K562 (cell line): Measurements from ENCODE around the gene FSTL1. TPM values are rescaled to one million over a fixed set of nuclear protein-coding genes. Genes with fewer than 3 reads are reported as not detected.

ENCODE experiments used
- ATAC-seq: fragments of 200-7000 bp; cut with Tn5 transposase; 3 replicates; pipeline ENCODE4 v1.9.1; 2020; ENCODE audit warnings: moderate library complexity
- BruUV-seq: library from RNA; stranded (reverse); fragments of 400-500 nt; replicated peaks from 2 replicates; lab custom pipeline; 2021; lab: Mats Ljungman, UMichigan
- CTCF ChIA-PET: fragments of 300-600 bp; formaldehyde crosslinking; extraction: SDS; loops from one replicate; lab custom pipeline; 2021; ENCODE audit warnings: low intra/inter-chr PET ratio; lab: Yijun Ruan, JAX
- POLR2A ChIA-PET: fragments of 300-600, 350-650 bp; sonication (Branson Sonifier 250); formaldehyde crosslinking; extraction: SDS; loops from one replicate; lab custom pipeline; 2021; ENCODE audit warnings: antibody characterized with exemption, inconsistent platforms; lab: Yijun Ruan, JAX
- DNase-seq, 4 experiments: peaks; one replicate each; pipeline versions ENCODE4 v3.0.0 to v3.0.0-alpha.2; 2011 to 2018; ENCODE audit warnings: low spot score in 3 of 4, mixed read lengths in 3 of 4; ENCODE audit errors: extremely low read depth in 1 of 4
- FAIRE-seq: peaks from 2 replicates; lab custom pipeline; 2011; peaks lifted over from hg19 to GRCh38; lab: Jason Lieb, UNC
- H2AFZ ChIP-seq: 2 replicates; pipeline ENCODE4 v1.6.0; 2011; ENCODE audit warnings: low read depth, low read length, control low read depth, inconsistent platforms
- H3K27ac ChIP-seq: fragments of 200-600 bp; 3 replicates; pipeline ENCODE4 v1.8.0; 2011; ENCODE audit warnings: low read depth, mild to moderate bottlenecking, control low read depth, inconsistent platforms, low read length, moderate library complexity, mixed read lengths; ENCODE audit errors: extremely low read depth
- H3K27me3 ChIP-seq, 2 experiments: fragments of 300-600 bp in 1 of 2; 2 replicates in 1 of 2; 3 replicates in 1 of 2; pipeline versions ENCODE4 v1.6.0 to v1.8.0; 2011; ENCODE audit warnings: inconsistent platforms in 2 of 2, low read length in 2 of 2, mild to moderate bottlenecking in 1 of 2, mixed read lengths in 1 of 2, moderate library complexity in 1 of 2; ENCODE audit not compliant: control insufficient read depth in 2 of 2, insufficient read depth in 2 of 2
- H3K36me3 ChIP-seq: fragments of 300-600 bp; 3 replicates; pipeline ENCODE4 v1.8.0; 2011; ENCODE audit warnings: mild to moderate bottlenecking, low read length, inconsistent platforms; ENCODE audit not compliant: control insufficient read depth, insufficient read depth
- H3K4me1 ChIP-seq, 2 experiments: fragments of 200-600 bp in 1 of 2; replicated peaks in 1 of 2; 2 replicates in 1 of 2; 3 replicates in 1 of 2; pipeline versions ENCODE4 v1.5.1 to v1.8.0; 2011; ENCODE audit warnings: inconsistent platforms in 2 of 2, low read length in 2 of 2, mild to moderate bottlenecking in 1 of 2, mixed read lengths in 1 of 2, moderate library complexity in 1 of 2; ENCODE audit not compliant: control insufficient read depth in 2 of 2, insufficient read depth in 2 of 2
- H3K4me2 ChIP-seq: 2 replicates; pipeline ENCODE4 v1.6.1; 2011; ENCODE audit warnings: low read length, control low read depth, inconsistent platforms, mixed read lengths; ENCODE audit not compliant: insufficient read depth
- H3K4me3 ChIP-seq: fragments of 200-600 bp; sonication (generic), shearing (Covaris generic); 2 replicates; pipeline ENCODE4 v1.5.1; 2016; ENCODE audit warnings: control low read depth, inconsistent platforms
- H3K79me2 ChIP-seq: fragments of 200-600 bp; 3 replicates; pipeline ENCODE4 v1.8.0; 2011; ENCODE audit warnings: low read length, inconsistent platforms; ENCODE audit not compliant: control insufficient read depth, insufficient read depth
- H3K9ac ChIP-seq, 2 experiments: 2 replicates each; pipeline versions ENCODE4 v1.6.0 to v1.6.1; 2011; ENCODE audit warnings: low read depth in 2 of 2, low read length in 2 of 2, control low read depth in 1 of 2, inconsistent platforms in 1 of 2, mild to moderate bottlenecking in 1 of 2, mixed read lengths in 1 of 2; ENCODE audit not compliant: insufficient read depth in 1 of 2
- H3K9me1 ChIP-seq: one replicate; pipeline ENCODE4 v1.6.0; 2011; ENCODE audit warnings: inconsistent platforms, mild to moderate bottlenecking, low read length, moderate library complexity; ENCODE audit not compliant: control insufficient read depth, insufficient read depth
- H3K9me3 ChIP-seq: replicated peaks from 2 replicates; pipeline ENCODE4 v1.5.1; 2011; ENCODE audit warnings: low read depth, low read length, inconsistent platforms; ENCODE audit not compliant: control insufficient read depth, insufficient read depth
- H4K20me1 ChIP-seq: replicated peaks from 2 replicates; pipeline ENCODE4 v1.6.1; 2011; ENCODE audit warnings: low read length, inconsistent platforms, mixed read lengths; ENCODE audit not compliant: control insufficient read depth, insufficient read depth
- ADNP ChIP-seq: fragments of 200-800 bp; sonication (Bioruptor generic); IDR thresholded peaks from 2 replicates; pipeline ENCODE4 v1.6.1; 2016; ENCODE audit warnings: missing genetic modification characterization, missing compliant biosample characterization
- ARID3A ChIP-seq: IDR thresholded peaks from 2 replicates; pipeline ENCODE4 v1.6.1; 2012; ENCODE audit warnings: low read depth, low read length, improper control_type of control experiment, borderline replicate concordance
- ETS2 ChIP-seq: IDR thresholded peaks from 2 replicates; pipeline ENCODE4 v1.6.1; 2016; ENCODE audit warnings: borderline replicate concordance, missing genetic modification characterization, mild to moderate bottlenecking, moderate library complexity, missing compliant biosample characterization; ENCODE audit not compliant: poor library complexity, severe bottlenecking
- PRMT5 ChIP-seq: sonication (generic); formaldehyde crosslinking; IDR thresholded peaks from 2 replicates; pipeline ENCODE4 v1.5.0; 2020; ENCODE audit warnings: missing genetic modification reagents
- SREBF1 ChIP-seq: fragments of 150-350 bp; IDR thresholded peaks from 2 replicates; pipeline ENCODE4 v1.6.1; 2014; ENCODE audit warnings: antibody characterized with exemption, low read depth, low read length, borderline replicate concordance
- ZZZ3 ChIP-seq: fragments of 450-650 bp; IDR thresholded peaks from 2 replicates; pipeline ENCODE4 v1.6.1; 2016; ENCODE audit warnings: antibody characterized with exemption, mild to moderate bottlenecking, moderate library complexity
- in situ Hi-C: fragments of 300-500 bp; cut with MboI; formaldehyde crosslinking; loops from 4 replicates; pipeline ENCODE4 v1.15.0; 2018; ENCODE audit warnings: inconsistent platforms, mixed read lengths
- intact Hi-C: fragments of 100-400 bp; cut with micrococcal nuclease; formaldehyde crosslinking; loops from 2 replicates; pipeline ENCODE4 v1.14.2; 2022
- polyA plus RNA-seq, 8 experiments: library from polyadenylated mRNA; depleted of rRNA in 4 of 8; stranded (reverse) in 5 of 8; unstranded in 3 of 8; fragments of >200 nt; fragmentation: Nextera tagmentation in 2 of 8; fragmentation: Illumina TruSeq in 1 of 8; extraction: Ambion mirVana in 2 of 8; extraction: Trizol in 1 of 8; gene quantifications; 2 replicates each; pipeline versions ENCODE4 v1.2.1 to v1.2.3, GENCODE V29; 2011 to 2014; ENCODE audit warnings: inconsistent platforms in 1 of 8, missing spikeins in 1 of 8
- total RNA-seq, 7 experiments: library from RNA; depleted of rRNA in 6 of 7; stranded (reverse); fragments of >200 nt in 6 of 7; fragmentation: Illumina TruSeq in 2 of 7; extraction: Trizol in 2 of 7; gene quantifications; 2 replicates each; pipeline versions ENCODE4 v1.2.1 to v1.2.3, GENCODE V29; 2011 to 2021; ENCODE audit warnings: low replicate concordance in 1 of 7

FSTL1 gene
- total and polyA plus RNA-seq, 9 of the 15 experiments (the other 6 are each of a cell fraction or from before 2014, with no cell fraction given) = 0.01 to 0.58 (median 0.08) TPM; not detected in 2

GRCh38 chr3:120402257-120402656 lies 48.5 kb downstream of the FSTL1 start:
- no peak overlapping the region for H2AFZ ChIP-seq
- ChIA-PET CTCF (no interaction called here), POLR2A (no interaction called here)
- no peaks in the 10 kb centered on the region for H4K20me1 ChIP-seq
- H3K4me3 ChIP-seq = no peak overlapping the region
- in situ Hi-C loops = no loop called here
- BruUV-seq = no TSS peak
- H3K27ac ChIP-seq = no peak overlapping the region
- no peaks in the 10 kb centered on the region; a peak in 1 of 5 replicates for H3K27me3 ChIP-seq
- no peak for TF ChIP-seq PRMT5 (CRISPR knock-in tag)
- TF ChIP-seq ARID3A = no peak
- TF ChIP-seq ETS2 (tag) = no peak
- no peak for TF ChIP-seq SREBF1
- no peak for TF ChIP-seq ZZZ3
- TF ChIP-seq ADNP (tag) = no peak
- DNase-seq (no peak), FAIRE-seq (no peak), ATAC-seq (no peak)
- H3K4me1 ChIP-seq = no peaks in the 10 kb centered on the region
- H3K9ac ChIP-seq = no peak overlapping the region
- H3K9me1 ChIP-seq = no peaks in the 10 kb centered on the region
- H3K79me2 ChIP-seq = no peaks in the 10 kb centered on the region
- intact Hi-C loops = no loop called here
- H3K9me3 ChIP-seq = no peaks in the 10 kb centered on the region
- no peaks in the 10 kb centered on the region for H3K36me3 ChIP-seq
- no peak overlapping the region for H3K4me2 ChIP-seq
